HepG2 (cell line): ENCODE results near the gene ATF1.

Experiments used
- ERF ChIP-seq: IDR thresholded peaks from 2 replicates; pipeline ENCODE4 v1.6.1; 2018; ENCODE audit warnings: missing biosample characterization, missing genetic modification reagents
- FLYWCH1 ChIP-seq: sonication (generic); formaldehyde crosslinking; IDR thresholded peaks from 2 replicates; pipeline ENCODE4 v1.8.1; 2023; ENCODE audit warnings: mild to moderate bottlenecking, missing genetic modification reagents
- KAT7 ChIP-seq: IDR thresholded peaks from 2 replicates; pipeline ENCODE4 v1.6.1; 2018; ENCODE audit warnings: borderline replicate concordance, missing compliant biosample characterization
- MAFK ChIP-seq, 2 experiments: IDR thresholded peaks in 1 of 2; conservative IDR thresholded peaks in 1 of 2; 2 replicates each; pipeline ENCODE4 v1.6.1; 2011; ENCODE audit warnings: improper control_type of control experiment in 2 of 2, low read length in 2 of 2
- SMARCE1 ChIP-seq: fragments of 450-650 bp; IDR thresholded peaks from 2 replicates; pipeline ENCODE4 v1.6.1; 2017; ENCODE audit warnings: borderline replicate concordance
- TARDBP ChIP-seq: sonication (generic); formaldehyde crosslinking; IDR thresholded peaks from 2 replicates; pipeline ENCODE4 v1.8.0; 2022; ENCODE audit warnings: mild to moderate bottlenecking, missing genetic modification reagents
- ZFP36 ChIP-seq: fragments of 150-350 bp; IDR thresholded peaks from 2 replicates; pipeline ENCODE4 v1.6.1; 2018; ENCODE audit warnings: borderline replicate concordance, low read length, low read depth; ENCODE audit not compliant: partially characterized antibody
- ZNF124 ChIP-seq: sonication (generic); formaldehyde crosslinking; IDR thresholded peaks from 2 replicates; pipeline ENCODE4 v1.4.0; 2020; ENCODE audit warnings: missing genetic modification reagents
- ZNF251 ChIP-seq: sonication (generic); formaldehyde crosslinking; IDR thresholded peaks from 2 replicates; pipeline ENCODE4 v1.9.0; 2021; ENCODE audit warnings: mild to moderate bottlenecking, missing genetic modification reagents
- ZNF773 ChIP-seq: sonication (generic); formaldehyde crosslinking; IDR thresholded peaks from 2 replicates; pipeline ENCODE4 v1.4.0; 2020; ENCODE audit warnings: missing genetic modification reagents, borderline replicate concordance
- TF ChIP-seq, protein P1 (sequence below): sonication (generic); formaldehyde crosslinking; IDR thresholded peaks from 2 replicates; pipeline ENCODE4 v1.5.0; 2020; ENCODE audit warnings: mild to moderate bottlenecking, missing genetic modification reagents, moderate library complexity
- TF ChIP-seq, protein P2 (sequence below): sonication (generic); formaldehyde crosslinking; IDR thresholded peaks from 2 replicates; pipeline ENCODE4 v1.5.1; 2020; ENCODE audit warnings: mild to moderate bottlenecking, missing genetic modification reagents, moderate library complexity
- TF ChIP-seq, protein P3 (sequence below): IDR thresholded peaks from 2 replicates; pipeline ENCODE4 v1.6.1; 2012; ENCODE audit warnings: low read length, improper control_type of control experiment

DNA sequence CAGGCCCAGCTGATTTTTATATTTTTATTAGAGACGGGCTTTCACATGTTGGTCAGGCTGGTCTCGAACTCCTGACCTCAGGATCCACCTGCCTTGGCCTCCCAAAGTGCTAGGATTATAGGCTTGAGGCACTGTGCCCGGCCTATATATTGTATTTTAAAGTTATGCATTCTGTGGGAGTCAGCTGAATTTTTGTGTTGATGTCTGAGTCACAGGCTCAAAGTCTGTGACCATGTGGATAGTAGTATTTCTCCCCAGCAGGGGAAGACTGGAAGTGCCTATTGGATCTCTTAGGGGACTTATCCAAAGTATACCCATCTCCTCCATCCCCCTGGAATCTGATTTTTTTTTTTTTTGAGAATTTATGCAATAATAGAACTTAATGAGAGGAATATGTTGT, 43.8 kb upstream of the ATF1 start:
- TF ChIP-seq FLYWCH1 (no peak), MAFK (conservative IDR thresholded peaks at IDR 0.05 in 1 of 2, IDR thresholded peaks at IDR 0.05 in 1 of 2; ENCODE audit: low read length in 2 of 2) (peak; percentile 53 to 55; a peak in 3 of 4 replicates), ZFP36 (no peak), TARDBP (CRISPR knock-in tag) (no peak), KAT7 (no peak), ZNF773 (no peak), SMARCE1 (no peak), ZNF251 (CRISPR knock-in tag) (no peak), ERF (no peak), ZNF124 (CRISPR knock-in tag) (no peak)
- TF ChIP-seq, protein P1, sequence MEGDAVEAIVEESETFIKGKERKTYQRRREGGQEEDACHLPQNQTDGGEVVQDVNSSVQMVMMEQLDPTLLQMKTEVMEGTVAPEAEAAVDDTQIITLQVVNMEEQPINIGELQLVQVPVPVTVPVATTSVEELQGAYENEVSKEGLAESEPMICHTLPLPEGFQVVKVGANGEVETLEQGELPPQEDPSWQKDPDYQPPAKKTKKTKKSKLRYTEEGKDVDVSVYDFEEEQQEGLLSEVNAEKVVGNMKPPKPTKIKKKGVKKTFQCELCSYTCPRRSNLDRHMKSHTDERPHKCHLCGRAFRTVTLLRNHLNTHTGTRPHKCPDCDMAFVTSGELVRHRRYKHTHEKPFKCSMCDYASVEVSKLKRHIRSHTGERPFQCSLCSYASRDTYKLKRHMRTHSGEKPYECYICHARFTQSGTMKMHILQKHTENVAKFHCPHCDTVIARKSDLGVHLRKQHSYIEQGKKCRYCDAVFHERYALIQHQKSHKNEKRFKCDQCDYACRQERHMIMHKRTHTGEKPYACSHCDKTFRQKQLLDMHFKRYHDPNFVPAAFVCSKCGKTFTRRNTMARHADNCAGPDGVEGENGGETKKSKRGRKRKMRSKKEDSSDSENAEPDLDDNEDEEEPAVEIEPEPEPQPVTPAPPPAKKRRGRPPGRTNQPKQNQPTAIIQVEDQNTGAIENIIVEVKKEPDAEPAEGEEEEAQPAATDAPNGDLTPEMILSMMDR (CRISPR knock-in tag): no peak
- TF ChIP-seq, protein P2, sequence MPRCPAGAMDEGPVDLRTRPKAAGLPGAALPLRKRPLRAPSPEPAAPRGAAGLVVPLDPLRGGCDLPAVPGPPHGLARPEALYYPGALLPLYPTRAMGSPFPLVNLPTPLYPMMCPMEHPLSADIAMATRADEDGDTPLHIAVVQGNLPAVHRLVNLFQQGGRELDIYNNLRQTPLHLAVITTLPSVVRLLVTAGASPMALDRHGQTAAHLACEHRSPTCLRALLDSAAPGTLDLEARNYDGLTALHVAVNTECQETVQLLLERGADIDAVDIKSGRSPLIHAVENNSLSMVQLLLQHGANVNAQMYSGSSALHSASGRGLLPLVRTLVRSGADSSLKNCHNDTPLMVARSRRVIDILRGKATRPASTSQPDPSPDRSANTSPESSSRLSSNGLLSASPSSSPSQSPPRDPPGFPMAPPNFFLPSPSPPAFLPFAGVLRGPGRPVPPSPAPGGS (CRISPR knock-in tag): no peak
- TF ChIP-seq, protein P3, sequence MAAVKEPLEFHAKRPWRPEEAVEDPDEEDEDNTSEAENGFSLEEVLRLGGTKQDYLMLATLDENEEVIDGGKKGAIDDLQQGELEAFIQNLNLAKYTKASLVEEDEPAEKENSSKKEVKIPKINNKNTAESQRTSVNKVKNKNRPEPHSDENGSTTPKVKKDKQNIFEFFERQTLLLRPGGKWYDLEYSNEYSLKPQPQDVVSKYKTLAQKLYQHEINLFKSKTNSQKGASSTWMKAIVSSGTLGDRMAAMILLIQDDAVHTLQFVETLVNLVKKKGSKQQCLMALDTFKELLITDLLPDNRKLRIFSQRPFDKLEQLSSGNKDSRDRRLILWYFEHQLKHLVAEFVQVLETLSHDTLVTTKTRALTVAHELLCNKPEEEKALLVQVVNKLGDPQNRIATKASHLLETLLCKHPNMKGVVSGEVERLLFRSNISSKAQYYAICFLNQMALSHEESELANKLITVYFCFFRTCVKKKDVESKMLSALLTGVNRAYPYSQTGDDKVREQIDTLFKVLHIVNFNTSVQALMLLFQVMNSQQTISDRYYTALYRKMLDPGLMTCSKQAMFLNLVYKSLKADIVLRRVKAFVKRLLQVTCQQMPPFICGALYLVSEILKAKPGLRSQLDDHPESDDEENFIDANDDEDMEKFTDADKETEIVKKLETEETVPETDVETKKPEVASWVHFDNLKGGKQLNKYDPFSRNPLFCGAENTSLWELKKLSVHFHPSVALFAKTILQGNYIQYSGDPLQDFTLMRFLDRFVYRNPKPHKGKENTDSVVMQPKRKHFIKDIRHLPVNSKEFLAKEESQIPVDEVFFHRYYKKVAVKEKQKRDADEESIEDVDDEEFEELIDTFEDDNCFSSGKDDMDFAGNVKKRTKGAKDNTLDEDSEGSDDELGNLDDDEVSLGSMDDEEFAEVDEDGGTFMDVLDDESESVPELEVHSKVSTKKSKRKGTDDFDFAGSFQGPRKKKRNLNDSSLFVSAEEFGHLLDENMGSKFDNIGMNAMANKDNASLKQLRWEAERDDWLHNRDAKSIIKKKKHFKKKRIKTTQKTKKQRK: no peak
